ENCODE measurements around the gene GLTPD2. TPM values are rescaled to one million over a fixed set of nuclear protein-coding genes. Genes with fewer than 3 reads are reported as not detected.

GLTPD2 gene
- total RNA-seq, 4 donors from 2014 or later, result not detected

- peak overlapping the region in 2 of 4 donors; percentile 47 to 73 for H3K27ac ChIP-seq
- peaks cover 0 to 72% (median 30%) of the 10 kb centered on the region in 4 donors for H3K4me1 ChIP-seq
- no peaks in the 10 kb centered on the region for H3K36me3 ChIP-seq
- H3K4me3 ChIP-seq, result no peak overlapping the region
- 84 to 96% methylated on average over 3 of the region's 3 CpGs for WGBS, 2 donors
- no peak for DNase-seq (ENCODE audit: low spot score in 2 of 2)
- no peaks in the 10 kb centered on the region for H3K9me3 ChIP-seq
- H3K27me3 ChIP-seq, result no peaks in the 10 kb centered on the region
- TF ChIP-seq CTCF (IDR thresholded peaks at IDR 0.05), result no peak
- TF ChIP-seq EP300 (IDR thresholded peaks at IDR 0.05), result no peak
These were observed 49.6 kb downstream of the GLTPD2 start for GRCh38 chr17:4838309-4838785.

GRCh38 chr17:4839221-4839620 is 50.5 kb downstream of the GLTPD2 start:
- no peak for DNase-seq (ENCODE audit: low spot score in 2 of 2)
- no peaks in the 10 kb centered on the region for H3K36me3 ChIP-seq
- no peaks in the 10 kb centered on the region for H3K9me3 ChIP-seq
- no peaks in the 10 kb centered on the region for H3K27me3 ChIP-seq
- H3K27ac ChIP-seq, result no peak overlapping the region
- TF ChIP-seq EP300 (IDR thresholded peaks at IDR 0.05) (no peak), CTCF (IDR thresholded peaks at IDR 0.05) (no peak), POLR2A (IDR thresholded peaks at IDR 0.05) (no peak)
- H3K4me1 ChIP-seq, result peaks cover 0 to 80% (median 32%) of the 10 kb centered on the region in 4 donors
- 83 to 90% methylated on average over 8 of the region's 8 CpGs for WGBS, 2 donors
- H3K4me3 ChIP-seq, result no peak overlapping the region

Other genes starting within 250 kb of the GLTPD2 start
- 100 to 1,000 TPM in 1 of 4 donors, 10 to 100 TPM in 3; 53.8 to 119 (median 54.4) TPM for gene MYBBP1A, start 233.6 kb upstream of the GLTPD2 start, total RNA-seq
- not detected for gene GGT6, start 228.4 kb upstream of the GLTPD2 start, total RNA-seq
- 1 to 10 TPM; 1.5 to 8.2 (median 4.4) TPM for gene SMTNL2, start 204.4 kb upstream of the GLTPD2 start, total RNA-seq
- gene ALOX15, start 147.3 kb upstream of the GLTPD2 start, total RNA-seq, result not detected
- gene PELP1, start 84.8 kb upstream of the GLTPD2 start, total RNA-seq, result 10 to 100 TPM; 27.1 to 95.1 (median 29.1) TPM
- 100 to 1,000 TPM in 1 of 4 donors, 10 to 100 TPM in 3; 50.2 to 103 (median 57.4) TPM for gene ARRB2, start 78.3 kb upstream of the GLTPD2 start, total RNA-seq
- gene MED11, start 57.5 kb upstream of the GLTPD2 start, total RNA-seq, result 10 to 100 TPM; 20.8 to 32.8 (median 28.4) TPM
- gene ZMYND15, start 49.1 kb upstream of the GLTPD2 start, total RNA-seq, result under 1 TPM in 3 of 4 donors, not detected in 1; 0.42 to 0.66 (median 0.59) TPM
- gene CXCL16, start 49.0 kb upstream of the GLTPD2 start, total RNA-seq, result 10 to 100 TPM in 3 of 4 donors, 1 to 10 TPM in 1; 5.7 to 27.3 (median 13.6) TPM
- gene TM4SF5, start 17.1 kb upstream of the GLTPD2 start, total RNA-seq, result not detected
- 1 to 10 TPM in 3 of 4 donors, not detected in 1; 1.4 to 6.0 (median 1.9) TPM for gene VMO1, start 2.6 kb upstream of the GLTPD2 start, total RNA-seq
- 100 to 1,000 TPM; 100 to 171 (median 122) TPM for gene PSMB6, start 7.2 kb downstream of the GLTPD2 start, total RNA-seq
- gene PLD2, start 18.2 kb downstream of the GLTPD2 start, total RNA-seq, result 10 to 100 TPM; 17.2 to 63.0 (median 30.1) TPM
- 10 to 100 TPM; 57.1 to 94.3 (median 85.7) TPM for gene MINK1, start 44.4 kb downstream of the GLTPD2 start, total RNA-seq
- 1 to 10 TPM in 3 of 4 donors, under 1 TPM in 1; 0.90 to 2.0 (median 1.3) TPM for gene C17orf107, start 110.6 kb downstream of the GLTPD2 start, total RNA-seq
- 1 to 10 TPM in 2 of 4 donors, under 1 TPM in 2; 0.22 to 2.5 (median 1.0) TPM for gene CHRNE, start 114.1 kb downstream of the GLTPD2 start, total RNA-seq
- gene GP1BA, start 143.3 kb downstream of the GLTPD2 start, total RNA-seq, result not detected
- 10 to 100 TPM; 30.3 to 42.8 (median 32.3) TPM for gene SLC25A11, start 151.1 kb downstream of the GLTPD2 start, total RNA-seq
- 10 to 100 TPM; 45.0 to 55.0 (median 51.4) TPM for gene RNF167, start 151.3 kb downstream of the GLTPD2 start, total RNA-seq
- gene PFN1, start 159.6 kb downstream of the GLTPD2 start, total RNA-seq, result 1,000 to 10,000 TPM in 1 of 4 donors, 100 to 1,000 TPM in 3; 422 to 1,004 (median 483) TPM
- gene ENO3, start 162.2 kb downstream of the GLTPD2 start, total RNA-seq, result 10 to 100 TPM in 2 of 4 donors, 1 to 10 TPM in 2; 7.5 to 15.3 (median 10.2) TPM
- 10 to 100 TPM; 36.9 to 70.0 (median 42.0) TPM for gene SPAG7, start 178.9 kb downstream of the GLTPD2 start, total RNA-seq
- gene CAMTA2, start 198.7 kb downstream of the GLTPD2 start, total RNA-seq, result 10 to 100 TPM; 15.3 to 46.2 (median 22.5) TPM
- 1 to 10 TPM; 1.2 to 1.8 (median 1.7) TPM for gene INCA1, start 208.6 kb downstream of the GLTPD2 start, total RNA-seq
- gene KIF1C, start 209.0 kb downstream of the GLTPD2 start, total RNA-seq, result 10 to 100 TPM; 78.0 to 89.7 (median 79.6) TPM
- not detected for gene SLC52A1, start 246.5 kb downstream of the GLTPD2 start, total RNA-seq